Measurements from ENCODE around the gene DENND1A.

GRCh38 chr9:123662057-123662776 is 267.7 kb downstream of the DENND1A start:
- no peak for TF ChIP-seq CTCF (IDR thresholded peaks at IDR 0.05)
- TF ChIP-seq ETV6 (CRISPR knock-in tag; IDR thresholded peaks at IDR 0.05), result no peak
- TF ChIP-seq, protein P1, sequence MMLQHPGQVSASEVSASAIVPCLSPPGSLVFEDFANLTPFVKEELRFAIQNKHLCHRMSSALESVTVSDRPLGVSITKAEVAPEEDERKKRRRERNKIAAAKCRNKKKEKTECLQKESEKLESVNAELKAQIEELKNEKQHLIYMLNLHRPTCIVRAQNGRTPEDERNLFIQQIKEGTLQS (CRISPR knock-in tag; conservative IDR thresholded peaks at IDR 0.05), result no peak
- TF ChIP-seq TCF7 (CRISPR knock-in tag; IDR thresholded peaks at IDR 0.05; ENCODE audit: low read depth), result no peak
- TF ChIP-seq MAX (CRISPR knock-in tag; IDR thresholded peaks at IDR 0.05), result no peak
- no peak for TF ChIP-seq ZNF263 (CRISPR knock-in tag; IDR thresholded peaks at IDR 0.05; ENCODE audit: low read depth)
- TF ChIP-seq TEAD1 (CRISPR knock-in tag; IDR thresholded peaks at IDR 0.05), result no peak
- TF ChIP-seq, protein P2, sequence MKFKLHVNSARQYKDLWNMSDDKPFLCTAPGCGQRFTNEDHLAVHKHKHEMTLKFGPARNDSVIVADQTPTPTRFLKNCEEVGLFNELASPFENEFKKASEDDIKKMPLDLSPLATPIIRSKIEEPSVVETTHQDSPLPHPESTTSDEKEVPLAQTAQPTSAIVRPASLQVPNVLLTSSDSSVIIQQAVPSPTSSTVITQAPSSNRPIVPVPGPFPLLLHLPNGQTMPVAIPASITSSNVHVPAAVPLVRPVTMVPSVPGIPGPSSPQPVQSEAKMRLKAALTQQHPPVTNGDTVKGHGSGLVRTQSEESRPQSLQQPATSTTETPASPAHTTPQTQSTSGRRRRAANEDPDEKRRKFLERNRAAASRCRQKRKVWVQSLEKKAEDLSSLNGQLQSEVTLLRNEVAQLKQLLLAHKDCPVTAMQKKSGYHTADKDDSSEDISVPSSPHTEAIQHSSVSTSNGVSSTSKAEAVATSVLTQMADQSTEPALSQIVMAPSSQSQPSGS (CRISPR knock-in tag; IDR thresholded peaks at IDR 0.05; ENCODE audit: borderline replicate concordance, low read depth), result no peak
- TF ChIP-seq IRF1 (CRISPR knock-in tag; IDR thresholded peaks at IDR 0.05), result no peak
- TF ChIP-seq NR1H2 (CRISPR knock-in tag; IDR thresholded peaks at IDR 0.05), result no peak
- TF ChIP-seq CBFB (CRISPR knock-in tag; IDR thresholded peaks at IDR 0.05; ENCODE audit: low read depth), result no peak
